ENCODE data around the gene GALNT3.

Gene GALNT3

GRCh38 chr2:165795011-165795410, 964 bp upstream of the GALNT3 start:
- DNase-seq = no peak

- DNase-seq = peak; percentile 69
These were observed 485 bp upstream of the GALNT3 start for GRCh38 chr2:165794536-165794928.

- DNase-seq = no peak
These were observed 777 bp downstream of the GALNT3 start for GRCh38 chr2:165793161-165793778.

GRCh38 chr2:165792104-165792454, 2.0 kb downstream of the GALNT3 start:
- no peak for DNase-seq

- no peak for DNase-seq
These were observed 2.5 kb downstream of the GALNT3 start for GRCh38 chr2:165791421-165792103.

GRCh38 chr2:165790466-165790865, 3.6 kb downstream of the GALNT3 start:
- DNase-seq = no peak

- no peak for DNase-seq
These were observed 6.7 kb downstream of the GALNT3 start for GRCh38 chr2:165787334-165787733.

GRCh38 chr2:165779706-165780105, 14.3 kb downstream of the GALNT3 start:
- no peak for DNase-seq

- no peak for DNase-seq
These were observed 15.2 kb downstream of the GALNT3 start for GRCh38 chr2:165778653-165779451.

- DNase-seq = no peak
These were observed 15.9 kb downstream of the GALNT3 start for GRCh38 chr2:165778187-165778556.

GRCh38 chr2:165777522-165778186, 16.4 kb downstream of the GALNT3 start:
- DNase-seq = peak; percentile 9

- no peak for DNase-seq
These were observed 17.3 kb downstream of the GALNT3 start for GRCh38 chr2:165776796-165777195.

- DNase-seq = no peak
These were observed 18.0 kb downstream of the GALNT3 start for GRCh38 chr2:165776013-165776412.

- DNase-seq = no peak
These were observed 20.4 kb downstream of the GALNT3 start for GRCh38 chr2:165773684-165774083.

- DNase-seq = no peak
These were observed 21.9 kb downstream of the GALNT3 start for GRCh38 chr2:165772183-165772582.

GRCh38 chr2:165766326-165766927, 27.6 kb downstream of the GALNT3 start:
- no peak for DNase-seq

GRCh38 chr2:165762723-165763122, 31.3 kb downstream of the GALNT3 start:
- DNase-seq = no peak

GRCh38 chr2:165757906-165758675, 36.0 kb downstream of the GALNT3 start:
- no peak for DNase-seq

GRCh38 chr2:165746501-165746900, 47.5 kb downstream of the GALNT3 start:
- DNase-seq = no peak

GRCh38 chr2:165745916-165746315, 48.1 kb downstream of the GALNT3 start:
- no peak for DNase-seq

- DNase-seq = no peak
These were observed 50.6 kb downstream of the GALNT3 start for GRCh38 chr2:165743442-165743841.

- DNase-seq = no peak
These were observed 68.6 kb downstream of the GALNT3 start for GRCh38 chr2:165725421-165725820.

Measured in CD4-positive, alpha-beta T cell treated with Interleukin-10 for 1 hour (primary cell).